ENCODE results near the gene GLO1. TPM values are rescaled to one million over a fixed set of nuclear protein-coding genes. Genes with fewer than 3 reads are reported as not detected.

Gene GLO1
- total and polyA plus RNA-seq, 2 donors (not counting 1 experiment from before 2014, with no cell fraction given) = 18.5 to 31.6 TPM

- Histone ChIP-seq H3K79me2 (ENCODE audit: control insufficient read depth, insufficient read depth, low read length) (peaks cover 2% of the 10 kb centered on the region), H3K9me3 (ENCODE audit: control extremely low read depth in 1 of 3, control insufficient read depth in 2 of 3, insufficient read depth in 1 of 3, low read length in 2 of 3) (peaks cover 0 to 7% (median 4%) of the 10 kb centered on the region in 3 donors), H3K9ac (ENCODE audit: low read length) (peak overlapping the region; percentile 18), H3K36me3 (replicated peaks in 1 of 2; ENCODE audit: control extremely low read depth in 1 of 2, control insufficient read depth in 1 of 2, extremely low read depth in 1 of 2, insufficient read depth in 2 of 2, low read length in 1 of 2) (peaks cover 2 to 11% of the 10 kb centered on the region in 2 experiments), H3K27ac (ENCODE audit: low read length in 2 of 2) (peak overlapping the region; percentile 50 to 75), H3K4me2 (replicated peaks; ENCODE audit: low read depth, low read length, poor library complexity, severe bottlenecking) (peak overlapping the region; percentile 55), H3K4me1 (ENCODE audit: control insufficient read depth in 2 of 2, insufficient read depth in 2 of 2, low read length in 2 of 2) (peaks cover 45 to 49% of the 10 kb centered on the region in 2 donors), H3K4me3 (ENCODE audit: control extremely low read depth in 1 of 5, extremely low read depth in 1 of 5, insufficient read depth in 1 of 5, low read depth in 2 of 5, low read length in 4 of 5) (peak overlapping the region in 1 of 5 experiments; percentile 37), H3K27me3 (replicated peaks in 1 of 4; ENCODE audit: control extremely low read depth in 1 of 4, control insufficient read depth in 3 of 4, insufficient read depth in 4 of 4, low read length in 3 of 4) (no peaks in the 10 kb centered on the region), H2AFZ (ENCODE audit: insufficient read depth, low read depth, low read length, poor library complexity, severe bottlenecking) (no peak overlapping the region), H4K20me1 (ENCODE audit: control insufficient read depth, insufficient read depth, low read length, poor library complexity, severe bottlenecking) (no peaks in the 10 kb centered on the region)
- H3K4me3 Mint-ChIP-seq = peak overlapping the region; percentile 40
- ChIA-PET POLR2A (no interaction called here), CTCF (interaction anchor here (1.0 kb wide), 1 partner anchor 972 kb away, joined by 3 read pairs; no protein-coding TSS in a partner anchor)
- WGBS (ENCODE audit: insufficient coverage) = no CpG with 5 or more reads among the region's 1 CpG
- intact Hi-C loops (cut with micrococcal nuclease) = loop anchor here (10.0 kb wide), 1 partner anchor 1352 kb away; no protein-coding TSS in a partner anchor
- no peak for DNase-seq
- H3K27me3 Mint-ChIP-seq = no peaks in the 10 kb centered on the region
- peaks cover 60% of the 10 kb centered on the region for H3K4me1 Mint-ChIP-seq
- peak overlapping the region; percentile 62 for H3K27ac Mint-ChIP-seq
- peaks cover 2% of the 10 kb centered on the region for H3K9me3 Mint-ChIP-seq (ENCODE audit: insufficient read depth)
- TF ChIP-seq CTCF (IDR thresholded peaks at IDR 0.05) = no peak
- TF ChIP-seq EZH2 (IDR thresholded peaks at IDR 0.05; ENCODE audit: borderline replicate concordance, insufficient read depth, low read depth, low read length, poor library complexity, severe bottlenecking) = no peak
- no peak for ATAC-seq (ENCODE audit: low read depth)
Measured at GRCh38 chr6:38676974-38677544, 25.9 kb downstream of the GLO1 start.

Data from B cell (primary cell).